ENCODE measurements around the gene ARID1A.
"Not testable (repeated sequence)": the region's sequence is repeated elsewhere in the genome, so short reads cannot be mapped to it uniquely, and the experiment has no call there.

ARID1A gene

DNA sequence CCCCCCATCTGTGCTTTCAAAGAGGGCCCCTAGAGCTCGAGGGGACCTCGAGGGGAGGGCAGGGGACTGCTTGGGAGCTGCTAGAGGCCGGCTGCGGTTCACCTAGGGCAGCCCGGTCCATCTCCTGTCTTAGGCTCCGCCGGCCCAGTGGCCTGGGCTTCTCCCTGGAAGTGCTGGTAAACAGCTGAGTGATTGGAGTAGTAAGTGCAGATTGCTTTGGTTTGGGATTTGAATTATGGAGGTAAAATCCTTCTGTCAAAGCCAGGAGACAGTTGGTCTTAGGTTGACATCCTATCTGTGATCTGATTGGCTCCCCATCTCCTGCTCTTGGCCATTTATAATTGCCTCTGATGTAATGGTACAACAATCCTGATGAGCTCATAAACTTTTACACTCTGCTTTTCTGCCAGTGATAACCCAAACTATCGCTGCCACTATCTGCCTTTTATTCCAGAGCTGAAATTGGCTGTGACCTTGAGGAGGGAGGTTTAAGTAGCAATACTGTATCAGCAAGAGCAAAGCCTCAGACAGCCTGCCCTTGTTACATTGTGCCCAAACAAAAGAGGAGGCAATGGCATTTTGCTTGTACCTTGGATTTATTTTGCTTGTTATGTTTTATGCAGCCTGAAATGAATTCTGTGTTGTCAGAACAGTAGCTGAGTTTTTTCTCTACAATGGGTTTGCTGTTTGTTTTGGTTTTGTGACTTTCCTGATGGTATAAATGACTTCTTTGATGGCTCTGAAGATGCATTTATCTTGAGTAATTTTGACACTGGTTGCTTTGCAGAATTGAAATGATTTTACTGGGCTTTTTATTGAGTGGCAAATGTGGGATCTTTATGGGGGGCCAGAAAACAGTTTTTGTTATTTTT, 2.4 kb downstream of the ARID1A start:
- peak; percentile 92 for DNase-seq

DNA sequence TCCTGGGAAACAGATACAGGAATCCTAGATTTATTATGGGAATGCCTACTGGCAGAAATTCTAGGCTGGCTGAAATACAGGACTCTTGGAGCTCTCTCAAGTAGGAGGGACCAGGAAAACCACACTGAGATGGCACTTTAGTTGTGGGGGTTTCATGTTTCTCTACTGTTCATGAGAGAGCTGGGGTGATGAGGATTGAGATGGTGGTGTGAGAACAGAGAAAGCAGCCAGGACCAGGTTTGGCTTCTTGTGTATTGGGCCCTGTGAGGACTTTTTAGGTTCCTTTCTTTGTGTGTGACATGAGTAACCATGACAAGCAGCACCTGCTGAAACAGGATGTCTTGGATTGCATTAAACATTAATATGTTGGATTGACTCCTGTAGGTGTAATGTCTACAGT, 4.9 kb downstream of the ARID1A start:
- no peak for DNase-seq

DNA sequence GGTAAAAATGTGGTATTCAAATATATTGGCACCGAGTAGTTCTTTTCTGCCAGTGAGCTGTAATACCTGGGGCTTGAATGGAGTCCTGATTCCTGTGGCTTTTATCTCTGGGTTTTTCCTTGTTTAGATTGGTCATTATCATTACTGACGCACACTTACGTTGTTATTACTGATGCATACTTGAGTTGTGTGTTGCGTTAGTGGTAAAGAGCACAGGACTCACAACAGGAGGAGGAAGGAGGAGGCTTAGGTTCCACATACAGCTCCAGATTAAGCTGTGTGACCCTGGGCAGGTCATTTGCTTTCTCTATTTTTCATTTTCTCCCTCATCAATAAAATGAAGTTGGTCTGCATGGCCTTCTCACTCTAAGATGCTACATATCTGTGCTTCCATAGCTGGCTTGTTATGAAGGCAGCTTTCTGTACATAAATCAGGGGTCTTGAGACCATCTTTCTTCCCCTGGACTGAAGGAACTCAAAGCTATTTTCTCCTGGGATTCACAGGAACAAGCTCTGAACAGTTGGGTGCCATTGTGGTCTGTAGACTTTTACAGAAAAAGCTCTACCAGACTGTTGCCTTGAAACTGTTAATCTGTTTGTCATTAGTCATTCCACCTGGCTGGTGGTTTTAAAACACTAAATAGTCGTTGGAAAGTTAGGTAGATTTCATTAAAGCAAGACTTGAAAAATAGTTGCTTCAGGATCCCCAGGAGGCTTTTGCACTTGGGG, 5.6 kb downstream of the ARID1A start:
- no peak for DNase-seq

DNA sequence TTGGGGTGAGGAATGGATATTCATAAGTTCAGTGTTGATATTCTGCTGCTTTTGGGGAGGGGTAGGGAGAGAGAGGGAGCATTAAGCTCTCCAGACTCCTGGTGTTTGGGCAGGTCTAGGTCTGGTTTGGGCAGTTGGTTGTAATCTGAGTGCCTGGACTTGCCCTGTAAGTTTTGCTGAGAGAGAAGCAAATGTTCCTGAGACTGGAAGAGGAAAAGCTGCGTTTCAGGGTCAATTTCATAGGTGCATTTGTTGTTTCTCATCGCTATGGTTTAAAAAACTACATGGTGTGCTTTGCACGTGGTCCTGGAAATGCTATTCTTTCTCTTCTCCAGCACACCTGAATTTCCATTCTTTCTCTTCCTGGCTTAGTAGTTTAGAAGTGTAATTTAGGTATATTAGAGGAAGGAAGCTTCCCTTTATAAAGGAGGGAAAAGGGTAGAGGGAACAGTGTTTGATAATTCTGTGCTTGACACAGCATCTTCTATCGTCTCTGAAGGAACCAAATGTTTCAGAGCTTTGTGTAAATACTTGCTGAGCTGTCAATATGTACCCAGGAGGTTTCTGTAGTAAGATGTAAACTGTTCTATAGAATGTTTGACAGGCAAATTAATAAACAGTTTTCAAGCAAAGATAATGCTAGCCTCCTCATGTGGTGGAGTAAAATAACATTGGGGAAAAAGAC, 6.3 kb downstream of the ARID1A start:
- no peak for DNase-seq

DNA sequence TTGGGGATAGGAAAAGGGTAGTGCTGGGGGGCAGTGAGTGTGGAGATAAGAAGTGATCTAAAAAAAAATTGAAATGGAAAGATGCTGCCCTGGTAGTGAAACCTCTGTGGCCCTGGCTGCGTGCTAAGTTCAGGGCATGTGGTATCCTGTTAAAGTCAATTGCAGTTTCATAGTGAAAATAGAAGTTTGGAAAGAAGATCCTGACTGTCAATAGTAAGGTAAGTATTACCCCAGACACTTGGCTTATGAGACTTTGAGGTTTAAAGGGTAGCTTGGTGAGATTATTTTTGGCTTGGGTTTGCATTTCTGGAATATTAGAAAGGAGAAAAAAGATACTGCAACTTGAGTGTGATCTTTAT, 6.8 kb downstream of the ARID1A start:
- no peak for DNase-seq

DNA sequence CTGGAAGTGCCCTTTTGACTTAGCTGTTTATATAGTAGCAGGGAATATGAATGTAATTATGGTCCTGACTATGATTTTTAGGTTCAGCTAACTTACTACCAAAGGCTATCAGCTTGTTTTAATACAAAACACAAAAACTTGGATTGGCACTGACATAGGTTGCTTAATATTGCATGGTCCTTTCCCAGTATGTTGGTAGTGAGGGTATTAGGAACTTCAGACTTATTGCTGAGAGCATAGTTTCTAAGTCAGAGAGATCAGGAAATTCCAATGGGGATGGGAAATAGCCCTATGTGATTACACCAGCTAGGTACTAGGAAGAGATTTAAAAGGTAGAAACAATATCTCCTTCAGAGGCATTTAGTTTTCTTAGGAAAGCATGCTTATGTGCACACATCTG, 7.7 kb downstream of the ARID1A start:
- DNase-seq, result no peak

DNA sequence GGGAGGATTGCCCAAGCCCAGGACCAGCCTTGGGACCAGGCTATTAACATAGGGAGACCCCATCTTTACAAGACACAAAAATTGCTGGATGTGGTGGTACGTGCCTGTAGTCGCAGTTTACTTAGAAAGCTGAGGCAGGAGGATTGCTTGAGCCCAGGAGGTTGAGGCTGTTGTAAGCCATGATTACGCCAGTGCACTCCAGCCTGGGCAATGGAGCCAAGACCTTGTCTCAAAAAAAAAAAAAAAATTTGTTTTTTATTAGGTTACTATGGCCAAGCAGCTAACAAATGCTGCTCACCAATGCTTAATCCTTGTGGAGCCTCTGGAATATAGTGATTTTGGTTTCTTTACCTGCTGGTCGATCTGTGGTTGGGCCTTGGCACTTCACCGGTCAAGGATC, 8.8 kb downstream of the ARID1A start:
- DNase-seq, result no peak

DNA sequence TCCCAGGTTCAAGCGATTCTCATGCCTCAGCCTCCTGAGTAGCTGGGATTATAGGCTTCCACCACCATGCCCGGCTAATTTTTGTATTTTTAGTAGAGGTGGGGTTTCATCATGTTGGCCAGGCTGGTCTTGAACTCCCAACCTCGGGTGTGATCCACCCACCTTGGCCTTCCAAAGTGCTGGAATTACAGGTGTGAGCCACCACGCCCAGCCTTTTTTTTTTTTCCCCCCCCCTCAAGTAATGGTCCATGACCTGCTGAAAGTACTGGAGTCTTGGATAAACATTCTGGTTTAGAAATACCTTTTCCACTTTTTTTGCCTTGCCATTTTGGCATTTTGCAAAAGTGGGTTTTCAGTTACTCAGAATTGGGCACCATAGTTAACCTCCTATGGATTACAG, 9.4 kb downstream of the ARID1A start:
- DNase-seq, result not testable (repeated sequence)

DNA sequence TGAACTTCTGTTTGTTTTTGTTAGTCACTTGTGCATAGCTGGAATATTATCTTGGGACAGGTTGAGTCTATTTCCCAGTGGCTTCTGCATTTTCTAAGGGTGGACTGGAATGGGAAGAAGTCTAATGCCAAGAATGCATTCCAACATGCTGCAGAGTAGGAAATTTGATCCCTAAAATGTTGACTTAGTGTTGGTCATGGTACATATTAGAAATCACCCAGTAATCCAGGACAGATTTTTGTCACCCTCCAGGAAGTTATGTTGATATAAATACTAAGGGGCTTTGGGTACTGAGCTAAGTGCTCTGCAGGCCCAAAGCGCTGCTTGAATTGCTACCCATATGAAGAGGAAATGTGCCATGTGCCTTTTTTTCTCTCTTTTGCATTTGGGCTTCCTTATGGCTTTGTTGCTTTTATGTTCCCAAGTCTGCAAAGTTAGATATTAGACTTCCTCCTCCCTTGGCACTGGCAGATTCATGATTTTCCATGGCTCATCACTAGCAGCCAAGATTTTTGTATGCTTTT, 10.0 kb downstream of the ARID1A start:
- peak; percentile 57 for DNase-seq

DNA sequence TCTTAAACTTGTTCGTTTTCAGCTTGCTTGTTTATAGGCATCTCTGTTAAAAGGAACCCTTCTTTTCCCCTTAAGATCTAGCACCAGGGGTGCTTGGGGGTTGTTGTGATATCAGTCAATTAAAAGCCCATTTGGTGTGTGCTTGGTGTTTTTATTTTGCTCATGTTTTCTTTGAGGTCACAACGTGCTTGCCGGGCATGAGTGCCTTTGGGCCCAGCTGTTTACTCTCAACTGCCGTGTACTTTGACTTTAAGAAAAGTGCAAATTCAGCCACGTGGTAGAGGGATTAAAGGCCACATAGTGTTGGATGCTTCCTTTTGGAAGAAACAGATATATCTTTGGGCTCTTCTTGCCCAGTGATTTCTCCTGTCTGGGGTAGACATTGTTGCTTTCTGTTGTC, 10.5 kb downstream of the ARID1A start:
- DNase-seq, result no peak

DNA sequence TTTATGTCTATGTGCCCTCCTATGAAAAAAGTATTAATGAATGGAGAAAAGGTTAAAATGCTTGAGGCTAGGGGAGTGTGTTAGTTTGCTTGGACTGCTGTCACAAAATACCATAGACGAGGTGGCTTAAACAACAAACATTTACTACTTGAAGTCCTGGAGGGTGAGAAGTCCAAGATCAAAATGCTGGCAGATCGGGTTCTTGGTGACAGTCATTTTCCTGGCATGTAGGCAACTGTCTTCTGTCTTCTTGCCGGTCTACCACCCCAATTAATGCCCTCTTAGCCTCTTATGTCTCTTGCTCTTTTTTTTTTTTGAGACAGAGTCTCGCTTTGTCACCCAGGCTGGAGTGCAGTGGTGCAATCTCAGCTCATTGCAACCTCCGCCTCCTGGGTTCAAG, 15.0 kb downstream of the ARID1A start:
- no peak for DNase-seq

DNA sequence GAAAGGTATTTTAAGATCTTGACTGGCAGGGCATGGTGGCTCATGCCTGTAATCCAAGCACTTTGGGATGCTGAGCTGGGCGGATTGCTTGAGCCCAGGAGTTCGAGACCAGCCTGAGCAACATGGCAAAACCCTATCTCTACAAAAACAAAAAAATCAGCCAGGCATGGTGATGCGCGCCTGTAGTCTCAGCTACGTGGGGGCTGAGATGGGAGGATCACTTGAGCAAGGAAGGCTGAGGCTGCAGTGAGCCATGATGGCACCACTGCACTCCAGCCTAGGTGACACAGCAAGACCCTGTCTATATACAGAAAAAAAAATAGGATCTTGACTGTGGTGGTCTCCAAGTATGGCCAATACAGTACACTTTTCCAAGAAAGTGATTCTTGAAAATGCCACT, 16.0 kb downstream of the ARID1A start:
- DNase-seq, result no peak

DNA sequence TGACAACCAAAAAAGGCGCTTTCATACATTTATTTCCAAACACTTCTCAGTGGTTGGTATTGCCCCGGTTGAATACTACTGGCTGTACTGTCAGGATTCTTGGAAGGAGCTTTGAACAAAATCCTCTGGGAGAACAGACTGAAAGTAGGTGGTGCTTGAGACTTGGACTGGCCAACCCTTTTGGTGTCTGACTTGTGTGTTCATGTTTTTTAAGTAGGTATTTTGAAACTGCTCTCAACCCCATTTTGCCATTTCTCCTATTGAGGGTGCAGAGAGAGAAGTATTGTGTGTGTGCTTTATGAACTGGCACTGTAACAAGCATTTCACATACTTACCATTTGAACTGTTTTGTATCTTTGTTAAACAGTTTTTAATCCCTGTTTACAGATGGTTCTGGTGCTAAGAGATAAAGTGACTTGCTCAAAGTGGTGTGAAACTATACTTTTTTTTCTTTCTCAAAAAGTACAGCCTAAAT, 21.2 kb downstream of the ARID1A start:
- DNase-seq, result no peak

DNA sequence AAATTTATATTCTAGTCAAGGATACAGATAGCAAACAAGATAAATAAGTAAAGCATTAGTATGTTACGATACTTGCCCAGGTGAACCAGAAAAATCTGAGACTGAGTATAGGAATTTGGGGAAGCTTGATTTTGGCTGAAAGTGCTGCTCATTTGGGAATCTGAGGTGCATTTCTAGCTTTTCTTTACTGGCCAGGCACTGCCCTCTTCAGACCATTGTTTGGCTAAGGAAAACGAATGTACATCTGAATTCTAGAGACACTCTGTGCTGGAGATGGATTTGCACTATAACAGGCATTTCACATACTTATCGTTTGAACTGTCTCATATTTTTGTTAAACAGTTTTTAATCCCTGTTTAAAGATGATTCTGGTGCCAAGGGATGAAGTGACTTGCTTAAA, 23.4 kb downstream of the ARID1A start:
- DNase-seq, result no peak

DNA sequence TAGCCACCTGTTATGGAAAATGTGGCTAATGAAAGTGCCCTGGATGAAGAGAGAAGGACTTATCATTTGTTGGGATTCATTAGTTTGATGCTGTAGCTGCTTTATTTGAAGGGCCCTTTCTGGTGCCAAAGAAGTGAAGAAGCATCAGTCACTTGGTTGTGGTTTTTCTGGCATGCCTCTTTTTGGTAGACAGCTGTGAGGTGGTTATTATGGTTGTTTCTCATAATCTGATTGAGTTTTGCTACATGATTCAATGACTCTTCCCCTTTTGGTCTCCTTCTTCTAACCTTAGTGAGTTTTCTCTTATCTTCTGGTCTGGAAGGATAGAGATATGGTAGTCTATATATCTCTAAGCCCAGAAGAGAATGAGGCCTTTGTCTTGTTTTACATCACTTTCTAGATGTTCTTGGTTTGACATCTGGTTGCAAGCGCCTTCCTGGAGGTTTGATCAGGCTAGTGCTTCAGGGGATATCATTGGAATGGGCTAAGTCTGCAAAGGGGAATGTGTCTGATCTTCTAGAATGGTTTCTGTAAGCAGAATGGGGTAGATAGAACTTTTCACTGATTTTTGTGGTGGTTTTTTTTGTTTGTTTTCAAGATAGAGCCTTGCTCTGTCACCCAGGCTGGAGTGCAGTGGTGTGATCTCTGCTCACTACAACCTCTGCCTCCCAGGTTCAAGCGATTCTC, 26.0 kb downstream of the ARID1A start:
- DNase-seq, result no peak

DNA sequence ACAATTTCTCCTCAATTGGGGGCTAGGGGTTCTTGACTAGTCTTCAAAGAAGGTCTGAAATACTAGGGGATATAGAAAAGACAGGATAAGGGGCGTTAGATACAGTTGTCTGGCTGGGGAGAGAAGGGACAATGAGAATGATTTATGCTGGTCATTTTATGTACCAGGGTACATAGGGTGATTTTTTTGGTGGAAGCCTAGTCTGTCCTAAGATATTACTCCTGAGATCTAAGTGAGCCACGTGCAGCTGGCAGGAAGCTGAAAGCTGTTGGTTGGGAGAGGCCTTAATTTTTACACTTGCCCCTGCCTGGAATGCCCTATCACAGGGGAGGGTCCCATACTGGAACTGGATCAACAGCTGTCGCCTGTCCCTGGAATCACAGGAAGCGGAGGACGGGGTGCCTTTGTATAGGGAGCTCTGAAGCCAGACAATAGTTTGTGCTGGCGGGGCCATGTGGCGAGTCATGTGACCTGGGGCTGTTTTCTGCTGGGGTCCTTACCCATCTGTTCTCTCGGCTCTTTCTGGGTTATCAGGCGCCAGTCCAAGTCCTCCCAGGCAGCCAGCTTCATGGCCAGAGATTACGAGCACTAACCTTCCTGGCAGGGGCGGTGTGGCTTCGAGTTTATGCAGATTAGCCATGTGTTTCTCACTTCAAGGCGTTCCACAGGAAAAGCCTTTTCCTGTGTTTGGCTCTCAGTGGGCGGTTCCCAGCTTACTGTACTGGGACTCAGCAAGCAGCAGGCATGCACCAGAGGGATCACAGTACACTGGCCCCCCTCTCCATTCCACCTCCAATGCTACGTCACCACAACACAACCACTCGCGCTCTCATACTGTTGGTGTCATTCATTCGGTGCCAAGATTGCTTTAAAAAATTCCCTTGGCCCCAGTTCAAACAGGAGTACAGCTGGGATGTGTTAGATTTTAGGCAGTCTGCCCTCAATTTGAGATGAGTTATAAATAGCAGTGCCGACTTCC, 27.5 kb downstream of the ARID1A start:
- peak; percentile 86 for DNase-seq

DNA sequence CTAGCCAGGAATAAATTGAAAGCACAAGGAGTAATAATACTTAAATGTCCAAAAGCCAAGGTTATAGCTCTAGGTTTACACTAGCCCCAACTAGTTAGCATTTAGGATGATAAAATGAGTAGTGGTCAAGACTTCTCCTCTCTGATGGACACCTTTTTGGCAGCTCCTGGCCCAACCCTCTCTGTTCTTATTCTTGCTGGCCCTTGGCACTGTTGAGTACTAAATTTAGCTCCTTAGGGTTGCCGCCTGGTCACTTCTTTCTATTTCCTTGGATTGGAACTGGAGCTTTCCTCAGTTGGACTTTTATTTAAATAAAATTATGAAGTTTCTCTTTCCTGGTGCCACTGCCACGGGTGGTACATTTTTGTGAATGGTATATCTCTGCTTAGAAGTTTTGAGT, 28.3 kb downstream of the ARID1A start:
- no peak for DNase-seq

DNA sequence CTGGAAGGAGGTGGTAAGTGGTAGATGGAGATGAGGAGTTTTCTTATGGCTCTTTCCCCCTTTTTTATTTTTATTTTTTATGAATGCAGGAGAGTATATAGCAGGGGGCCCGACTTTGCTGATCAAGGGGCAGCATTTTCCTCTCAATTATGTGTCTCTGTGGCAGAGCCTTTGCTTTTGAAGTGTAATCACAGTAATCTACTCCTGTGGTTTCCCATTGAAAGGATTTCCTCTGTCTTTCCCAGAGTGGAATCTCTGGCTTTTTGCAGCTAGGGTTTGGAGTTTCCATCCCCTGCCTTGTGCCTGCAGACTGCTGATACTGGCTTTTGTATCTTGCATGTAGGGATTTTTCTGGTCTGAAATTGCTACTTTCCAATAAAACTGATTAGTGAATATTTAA, 29.1 kb downstream of the ARID1A start:
- DNase-seq, result no peak

DNA sequence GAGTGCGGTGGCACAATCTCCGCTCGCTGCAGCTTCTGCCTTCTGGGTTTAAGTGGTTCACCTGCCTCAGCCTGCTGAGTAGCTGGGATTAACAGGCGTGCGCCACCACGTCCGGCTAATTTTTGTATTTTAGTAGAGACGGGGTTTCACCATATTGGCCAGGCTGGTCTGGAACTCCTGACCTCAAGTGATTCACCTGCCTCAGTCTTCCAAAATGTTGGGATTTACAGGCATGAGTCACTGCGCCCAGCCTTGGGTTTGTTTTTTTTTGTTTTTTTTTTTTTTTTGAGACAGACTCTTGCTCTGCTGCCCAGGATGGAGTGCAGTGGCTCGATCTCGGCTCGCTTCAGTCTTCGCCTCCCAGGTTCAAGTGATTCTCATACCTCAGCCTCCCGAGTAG, 30.1 kb downstream of the ARID1A start:
- not testable (repeated sequence) for DNase-seq

DNA sequence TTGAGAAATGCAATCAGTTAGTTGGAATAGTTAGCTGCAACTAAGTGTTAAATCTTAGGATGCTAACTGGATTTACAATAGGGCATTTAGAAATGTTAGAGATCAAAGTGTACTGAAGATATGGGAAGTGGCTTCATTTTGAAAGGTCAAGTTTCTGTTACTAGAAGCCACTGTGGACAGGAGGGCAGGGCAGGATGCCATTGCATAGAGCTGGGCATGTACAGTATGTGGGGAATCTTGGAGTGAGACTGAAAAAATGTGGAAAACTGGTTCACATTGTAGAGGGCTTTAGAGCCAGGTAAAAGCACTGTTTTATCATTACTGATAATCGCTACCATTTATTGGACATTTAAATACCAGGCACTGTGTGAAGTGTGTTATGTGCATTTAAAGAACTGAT, 31.0 kb downstream of the ARID1A start:
- DNase-seq, result no peak

DNA sequence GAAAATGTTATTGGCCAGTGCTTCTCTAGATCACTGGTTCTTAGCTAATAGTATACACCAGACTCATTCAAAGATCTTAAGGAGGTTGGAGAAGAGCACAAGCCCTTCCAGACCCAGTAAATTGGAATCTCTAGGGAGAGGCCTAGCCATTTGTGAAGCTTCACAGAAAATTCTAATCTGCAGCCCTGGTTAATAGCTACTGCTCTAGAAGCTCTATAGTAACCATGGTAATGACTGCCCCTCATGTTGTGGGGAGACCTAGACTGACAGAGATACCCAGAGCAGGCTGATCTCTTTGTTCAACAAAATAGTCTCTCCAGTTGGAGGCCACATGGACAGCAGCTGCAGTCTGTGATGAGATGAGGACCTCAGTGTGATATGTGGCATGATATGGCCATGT, 31.7 kb downstream of the ARID1A start:
- DNase-seq, result no peak

DNA sequence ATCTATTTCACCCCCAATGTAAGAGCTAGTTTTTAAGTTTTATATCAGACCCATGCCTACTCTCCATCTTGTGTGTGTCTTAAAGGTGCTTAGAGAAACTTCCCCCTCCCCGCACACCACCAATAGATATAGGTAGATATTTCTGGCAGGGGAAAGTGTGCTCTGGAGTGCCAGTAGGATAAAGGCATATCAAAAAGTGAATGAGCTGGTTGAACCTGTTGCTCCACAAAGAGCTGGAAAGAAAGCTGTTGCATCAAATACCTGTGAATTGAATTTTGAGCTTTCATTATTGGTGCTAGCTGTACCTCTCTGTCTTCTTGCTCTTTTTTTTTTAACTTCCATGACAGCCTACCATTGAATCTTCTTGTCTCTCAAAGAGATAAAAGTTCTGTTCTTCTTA, 32.8 kb downstream of the ARID1A start:
- DNase-seq, result no peak

Data from DMS153 (cell line).